A549 (cell line): Measurements from ENCODE around the gene SIAH2. TPM values are rescaled to one million over a fixed set of nuclear protein-coding genes. Genes with fewer than 3 reads are reported as not detected.

Source experiments
- ATAC-seq, 2 experiments: fragments of 200-7000 bp in 1 of 2; fragments of >200 bp in 1 of 2; cut with Nextera tagmentation in 1 of 2; cut with Tn5 transposase in 1 of 2; 3 replicates each; pipeline versions ENCODE4 v1.8.0 to v1.9.1; 2018 to 2020; ENCODE audit warnings: mild to moderate bottlenecking in 1 of 2, moderate library complexity in 1 of 2
- CTCF ChIA-PET: fragments of 300-600 bp; sonication (Branson Sonifier 250); formaldehyde crosslinking; extraction: SDS; loops from one replicate; lab custom pipeline; 2021; ENCODE audit warnings: antibody characterized with exemption, inconsistent platforms; lab: Yijun Ruan, JAX
- POLR2A ChIA-PET: fragments of 350-600 bp; formaldehyde crosslinking; extraction: SDS; loops from one replicate; lab custom pipeline; 2021; ENCODE audit warnings: antibody characterized with exemption, inconsistent platforms; lab: Yijun Ruan, JAX
- DNase-seq, 2 experiments: peaks; one replicate each; pipeline versions ENCODE4 v3.0.0 to v3.0.0-alpha.2; 2011 to 2016; ENCODE audit warnings: low read depth in 1 of 2, low spot score in 1 of 2
- FAIRE-seq: peaks from 2 replicates; lab custom pipeline; 2011; peaks lifted over from hg19 to GRCh38; lab: Jason Lieb, UNC
- H3K27ac ChIP-seq, 2 experiments: fragments of >200 bp; sonication (Bioruptor Twin); formaldehyde crosslinking; 3 replicates each; pipeline ENCODE4 v1.5.1; 2016 to 2017
- H3K4me1 ChIP-seq: fragments of >200 bp; sonication (Bioruptor Twin); formaldehyde crosslinking; 3 replicates; pipeline ENCODE4 v1.6.1; 2016
- H3K4me2 ChIP-seq: fragments of >200 bp; sonication (Bioruptor Twin); formaldehyde crosslinking; 3 replicates; pipeline ENCODE4 v1.6.1; 2016
- H3K4me3 ChIP-seq: fragments of >200 bp; sonication (Bioruptor Twin); formaldehyde crosslinking; 3 replicates; pipeline ENCODE4 v1.5.1; 2016
- H3K9me3 ChIP-seq: fragments of >200 bp; sonication (Bioruptor Twin); formaldehyde crosslinking; 3 replicates; pipeline ENCODE4 v1.6.1; 2016
- ATOH8 ChIP-seq: fragments of 250-450 bp; sonication (Bioruptor Pico); IDR thresholded peaks from 2 replicates; pipeline ENCODE4 v1.5.0; 2020; ENCODE audit warnings: low read depth, mild to moderate bottlenecking, moderate library complexity
- BHLHE40 ChIP-seq: IDR thresholded peaks from 2 replicates; pipeline ENCODE4 v1.6.1; 2012; ENCODE audit warnings: low read depth, low read length, inconsistent platforms
- CBX2 ChIP-seq: fragments of 200-600 bp; sonication (generic); IDR thresholded peaks from 2 replicates; pipeline ENCODE4 v1.6.1; 2016; ENCODE audit warnings: low read depth, mild to moderate bottlenecking, borderline replicate concordance
- CEBPB ChIP-seq, 2 experiments: fragments of >200 bp in 1 of 2; sonication (Bioruptor Twin) in 1 of 2; formaldehyde crosslinking in 1 of 2; IDR thresholded peaks; 2 replicates each; pipeline ENCODE4 v1.6.1; 2012 to 2016
- CHD2 ChIP-seq: fragments of 150-350 bp; IDR thresholded peaks from 2 replicates; pipeline ENCODE4 v1.6.1; 2014; ENCODE audit warnings: low read length; ENCODE audit not compliant: partially characterized antibody
- CHD4 ChIP-seq: fragments of 200-600 bp; sonication (generic); IDR thresholded peaks from 2 replicates; pipeline ENCODE4 v1.6.1; 2016; ENCODE audit warnings: antibody characterized with exemption, mild to moderate bottlenecking, borderline replicate concordance
- CTCF ChIP-seq: fragments of >200 bp; sonication (Bioruptor Twin); formaldehyde crosslinking; IDR thresholded peaks from 3 replicates; pipeline ENCODE4 v1.5.1; 2016
- EHF ChIP-seq: fragments of 250-450 bp; sonication (Bioruptor Pico); IDR thresholded peaks from 2 replicates; pipeline ENCODE4 v1.5.0; 2020; ENCODE audit warnings: mild to moderate bottlenecking
- EHMT2 ChIP-seq: fragments of 200-600 bp; sonication (generic); IDR thresholded peaks from 2 replicates; pipeline ENCODE4 v1.6.1; 2016; ENCODE audit warnings: antibody characterized with exemption, low read depth, mild to moderate bottlenecking, moderate library complexity
- ELK1 ChIP-seq: fragments of 150-350 bp; IDR thresholded peaks from 2 replicates; pipeline ENCODE4 v1.6.1; 2014; ENCODE audit warnings: low read depth, mild to moderate bottlenecking, low read length
- EP300 ChIP-seq, 2 experiments: fragments of >200 bp; sonication (Bioruptor Twin); formaldehyde crosslinking; IDR thresholded peaks; 2 replicates in 1 of 2; 3 replicates in 1 of 2; pipeline ENCODE4 v1.6.1; 2016 to 2017
- FOXS1 ChIP-seq: fragments of 250-450 bp; sonication (Bioruptor Pico); IDR thresholded peaks from 2 replicates; pipeline ENCODE4 v1.5.0; 2020; ENCODE audit warnings: mild to moderate bottlenecking, moderate library complexity
- HEYL ChIP-seq: fragments of 250-450 bp; sonication (Bioruptor Pico); IDR thresholded peaks from 2 replicates; pipeline ENCODE4 v1.8.0; 2021; ENCODE audit warnings: mild to moderate bottlenecking, moderate library complexity
- HOXA7 ChIP-seq: fragments of 250-450 bp; sonication (Bioruptor Pico); IDR thresholded peaks from 2 replicates; pipeline ENCODE4 v1.5.0; 2020; ENCODE audit warnings: mild to moderate bottlenecking, moderate library complexity
- HOXB13 ChIP-seq: fragments of 250-450 bp; sonication (Bioruptor Pico); IDR thresholded peaks from 2 replicates; pipeline ENCODE4 v1.5.0; 2020; ENCODE audit warnings: low read depth, mild to moderate bottlenecking, moderate library complexity
- HOXB5 ChIP-seq: fragments of 250-450 bp; sonication (Bioruptor Pico); IDR thresholded peaks from 2 replicates; pipeline ENCODE4 v1.5.0; 2020; ENCODE audit warnings: mild to moderate bottlenecking, moderate library complexity
- KDM5A ChIP-seq: fragments of 200-600 bp; sonication (generic); IDR thresholded peaks from 2 replicates; pipeline ENCODE4 v1.6.1; 2016; ENCODE audit warnings: antibody characterized with exemption, mild to moderate bottlenecking
- MAZ ChIP-seq: fragments of 150-350 bp; IDR thresholded peaks from 2 replicates; pipeline ENCODE4 v1.6.1; 2014; ENCODE audit warnings: antibody characterized with exemption, low read depth, low read length, borderline replicate concordance
- NFE2L2 ChIP-seq: fragments of 150-350 bp; conservative IDR thresholded peaks from 2 replicates; pipeline ENCODE4 v1.6.1; 2014; ENCODE audit warnings: low read length
- PHF8 ChIP-seq: fragments of 200-600 bp; sonication (generic); IDR thresholded peaks from 2 replicates; pipeline ENCODE4 v1.6.1; 2016; ENCODE audit warnings: low read depth, mild to moderate bottlenecking, antibody characterized with exemption, moderate library complexity, borderline replicate concordance
- RARB ChIP-seq: fragments of 250-450 bp; sonication (Bioruptor Pico); IDR thresholded peaks from 2 replicates; pipeline ENCODE4 v1.8.0; 2021; ENCODE audit warnings: mild to moderate bottlenecking, moderate library complexity
- SREBF2 ChIP-seq: fragments of 450-650 bp; IDR thresholded peaks from 2 replicates; pipeline ENCODE4 v1.6.1; 2014; ENCODE audit warnings: mild to moderate bottlenecking, moderate library complexity
- TP53 ChIP-seq: fragments of 250-450 bp; sonication (Bioruptor Pico); IDR thresholded peaks from 2 replicates; pipeline ENCODE4 v1.5.0; 2021; ENCODE audit warnings: mild to moderate bottlenecking, moderate library complexity
- ZNF302 ChIP-seq: fragments of 250-450 bp; sonication (Bioruptor Pico); IDR thresholded peaks from 2 replicates; pipeline ENCODE4 v1.9.0; 2021; ENCODE audit warnings: inconsistent platforms, mild to moderate bottlenecking, moderate library complexity
- WGBS: methylation state at CpG from one replicate; pipeline ENCODE4 v1.1.6; 2017; ENCODE audit errors: missing lambda C conversion rate; 5-methylcytosine and 5-hydroxymethylcytosine counted together
- polyA plus RNA-seq, 4 experiments: library from polyadenylated mRNA; depleted of rRNA in 3 of 4; stranded (reverse); fragments of >200 nt; fragmentation: RNase III in 1 of 4; extraction: RNeasy Plus Mini Kit Qiagen cat#74134 plus additional on column Dnase treatment in 1 of 4; gene quantifications; 2 replicates in 3 of 4; 3 replicates in 1 of 4; pipeline ENCODE4 v1.2.3, GENCODE V29; 2011 to 2017
- TF ChIP-seq, protein P1 (sequence below): fragments of 450-650 bp; IDR thresholded peaks from 2 replicates; pipeline ENCODE4 v1.6.1; 2014; ENCODE audit warnings: antibody characterized with exemption

Gene SIAH2
- polyA plus RNA-seq, 2 of the 4 experiments (the other 2 are of a cell fraction), result 11.4 to 24.8 TPM

DNA sequence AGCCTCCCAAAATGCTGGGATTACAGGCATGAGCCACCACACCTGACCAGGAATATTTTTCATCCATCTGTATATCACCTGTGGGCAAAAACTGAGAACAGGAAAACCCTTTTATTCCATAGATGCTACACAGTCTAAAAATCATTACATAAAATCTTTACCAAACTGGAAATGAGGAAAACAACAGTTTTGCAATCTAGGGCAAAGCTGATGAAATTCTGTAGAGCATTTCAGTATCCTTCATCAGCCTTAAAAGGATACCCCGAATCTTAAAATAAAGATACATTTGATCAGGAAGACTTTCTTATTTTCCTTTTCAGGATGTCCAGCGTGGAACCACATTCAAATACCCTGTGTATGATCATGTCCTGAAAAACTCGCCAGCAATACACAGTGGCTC is 7.1 kb downstream of the SIAH2 start:
- Histone ChIP-seq H3K4me2 (no peak overlapping the region), H3K4me3 (no peak overlapping the region), H3K27ac (peak overlapping the region in 1 of 2 experiments; percentile 34; a peak in 1 of 6 replicates), H3K9me3 (no peaks in the 10 kb centered on the region), H3K4me1 (peaks cover 23% of the 10 kb centered on the region)
- TF ChIP-seq ATOH8 (CRISPR knock-in tag) (no peak), NFE2L2 (no peak), HOXA7 (no peak), TP53 (CRISPR knock-in tag) (no peak)
- no peak for ATAC-seq
- POLR2A ChIA-PET, result no interaction called here
- DNase-seq, result no peak
- 94% methylated on average over 3 of the region's 3 CpGs for WGBS
- CTCF ChIA-PET, result interaction anchor here (1.6 kb wide), 1 partner anchor 32 kb away, joined by 3 read pairs; no protein-coding TSS in a partner anchor
- no peak for FAIRE-seq

DNA sequence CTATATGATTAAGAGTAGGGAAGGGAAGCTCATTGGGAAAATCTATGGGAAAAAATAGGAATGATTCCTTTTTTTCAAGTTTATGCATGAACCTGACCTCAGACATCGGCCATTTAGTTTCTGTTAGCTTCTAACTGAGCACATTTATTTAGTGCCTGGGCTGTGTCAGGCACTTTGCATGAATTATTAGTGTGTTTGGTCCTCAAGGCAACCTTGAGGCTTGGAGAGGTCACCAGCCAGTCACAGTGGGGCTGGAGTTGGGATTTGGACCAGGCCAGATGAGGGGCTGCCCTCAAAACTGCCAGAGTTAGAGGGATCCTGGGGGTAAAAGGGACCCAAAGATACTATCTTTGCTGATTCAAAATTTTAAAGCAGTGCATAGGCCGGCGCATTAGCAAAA is 8.1 kb downstream of the SIAH2 start:
- WGBS, result 96% methylated on average over 3 of the region's 3 CpGs
- CTCF ChIA-PET, result interaction anchor here (1.0 kb wide), 1 partner anchor 11 kb away, joined by 3 read pairs; no protein-coding TSS in a partner anchor
- Histone ChIP-seq H3K4me2 (no peak overlapping the region), H3K4me3 (no peak overlapping the region), H3K4me1 (peaks cover 13% of the 10 kb centered on the region; the same call in 2 of the 3 replicates), H3K27ac (no peak overlapping the region), H3K9me3 (no peaks in the 10 kb centered on the region)
- no peak for DNase-seq
- TF ChIP-seq EHF (no peak), EP300 (IDR thresholded peaks at IDR 0.05) (no peak), HEYL (no peak), HOXB5 (no peak), CEBPB (IDR thresholded peaks at IDR 0.05) (no peak), EHMT2 (no peak), MAZ (no peak)
- POLR2A ChIA-PET, result interaction anchor here (0.8 kb wide), 1 partner anchor 8 kb away, joined by 4 read pairs; the partner anchor contains the start of gene SIAH2
- ATAC-seq, result no peak
- no peak for FAIRE-seq

DNA sequence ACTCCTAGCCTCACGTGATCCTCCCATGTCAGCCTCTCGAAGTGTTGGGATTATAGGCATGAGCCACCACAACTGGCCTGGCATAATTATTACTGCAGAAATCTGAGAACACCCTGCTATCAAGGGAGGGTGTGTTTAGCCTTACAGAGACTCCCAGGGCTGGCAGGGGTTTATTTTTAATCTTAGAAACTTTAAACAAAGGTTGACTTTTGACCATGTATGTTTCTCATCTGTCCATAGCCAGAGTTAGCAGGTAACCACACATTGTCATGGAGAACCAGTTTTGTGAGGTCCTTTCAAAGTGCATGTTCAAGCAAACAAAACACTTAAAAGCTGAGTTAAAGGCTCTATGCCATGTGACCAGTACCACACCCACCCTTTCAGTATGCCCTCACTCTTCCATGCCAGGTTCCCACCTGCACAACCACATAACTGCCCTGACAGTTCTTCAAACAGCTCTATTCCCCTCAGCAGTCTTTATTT is 11.1 kb downstream of the SIAH2 start:
- no peak for TF ChIP-seq PHF8
- TF ChIP-seq CHD2, result no peak
- no peak for ATAC-seq

DNA sequence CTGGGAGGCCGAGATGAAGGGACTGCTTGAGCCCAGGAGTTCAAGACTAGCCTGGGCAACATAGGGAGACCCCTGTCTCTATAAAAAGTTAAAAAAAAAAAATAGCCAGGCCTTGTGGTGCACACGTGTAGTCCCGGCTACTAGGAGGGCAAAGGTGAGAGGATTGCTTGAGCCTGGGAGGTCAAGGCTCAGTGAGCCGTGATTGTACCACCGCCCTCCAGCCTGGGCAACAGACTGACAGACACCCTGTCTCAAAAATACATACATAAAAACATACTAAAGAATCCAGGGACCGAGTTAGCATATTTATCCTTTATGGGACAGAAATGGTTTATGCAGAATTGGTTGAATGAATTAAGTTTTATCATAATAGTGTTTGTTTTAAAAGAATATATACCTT is 13.7 kb downstream of the SIAH2 start:
- DNase-seq (no peak), FAIRE-seq (no peak), ATAC-seq (no peak)
- Histone ChIP-seq H3K4me3 (no peak overlapping the region), H3K27ac (no peak overlapping the region), H3K9me3 (no peaks in the 10 kb centered on the region), H3K4me2 (no peak overlapping the region), H3K4me1 (peaks cover 33% of the 10 kb centered on the region)
- ChIA-PET POLR2A (no interaction called here), CTCF (no interaction called here)
- no peak for TF ChIP-seq ZNF302 (CRISPR knock-in tag)
- TF ChIP-seq NFE2L2, result no peak
- no peak for TF ChIP-seq RARB
- no peak for TF ChIP-seq ELK1
- TF ChIP-seq CTCF, result no peak
- TF ChIP-seq, protein P1, sequence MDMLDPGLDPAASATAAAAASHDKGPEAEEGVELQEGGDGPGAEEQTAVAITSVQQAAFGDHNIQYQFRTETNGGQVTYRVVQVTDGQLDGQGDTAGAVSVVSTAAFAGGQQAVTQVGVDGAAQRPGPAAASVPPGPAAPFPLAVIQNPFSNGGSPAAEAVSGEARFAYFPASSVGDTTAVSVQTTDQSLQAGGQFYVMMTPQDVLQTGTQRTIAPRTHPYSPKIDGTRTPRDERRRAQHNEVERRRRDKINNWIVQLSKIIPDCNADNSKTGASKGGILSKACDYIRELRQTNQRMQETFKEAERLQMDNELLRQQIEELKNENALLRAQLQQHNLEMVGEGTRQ, result no peak
- TF ChIP-seq HOXB13 (CRISPR knock-in tag), result no peak
- no peak for TF ChIP-seq SREBF2
- no peak for TF ChIP-seq KDM5A
- TF ChIP-seq FOXS1 (CRISPR knock-in tag), result no peak
- TF ChIP-seq EP300 (IDR thresholded peaks at IDR 0.05), result no peak
- TF ChIP-seq CHD4, result no peak
- TF ChIP-seq BHLHE40, result no peak
- no peak for TF ChIP-seq CBX2
- WGBS, result 86% methylated on average over 6 of the region's 6 CpGs

More for the DNA sequence above, 11.1 kb downstream of the SIAH2 start:
- H3K9me3 ChIP-seq, result no peaks in the 10 kb centered on the region
- ChIA-PET POLR2A (no interaction called here), CTCF (interaction anchor here (1.2 kb wide), 1 partner anchor 30 kb away, joined by 4 read pairs; no protein-coding TSS in a partner anchor)
- 89% methylated on average over 2 of the region's 2 CpGs for WGBS
- no peak overlapping the region for H3K4me3 ChIP-seq
- H3K4me1 ChIP-seq, result peaks cover 21% of the 10 kb centered on the region; the same call in 1 of the 3 replicates
- FAIRE-seq, result no peak
- no peak for DNase-seq
- no peak overlapping the region for H3K27ac ChIP-seq
- H3K4me2 ChIP-seq, result no peak overlapping the region
